HEK293 (cell line): ENCODE data around the gene NUCB1.

Source experiments
- BCL11B ChIP-seq: fragments of 450-650 bp; formaldehyde crosslinking; IDR thresholded peaks from 2 replicates; pipeline ENCODE4 v1.5.1; 2016; ENCODE audit warnings: low read depth, missing biosample characterization, missing genetic modification characterization
- BCL6B ChIP-seq: fragments of 450-650 bp; formaldehyde crosslinking; IDR thresholded peaks from 2 replicates; pipeline ENCODE4 v1.5.1; 2017; ENCODE audit warnings: missing biosample characterization, missing genetic modification characterization
- GLIS2 ChIP-seq: fragments of 450-650 bp; formaldehyde crosslinking; IDR thresholded peaks from 2 replicates; pipeline ENCODE4 v1.5.1; 2016; ENCODE audit warnings: missing biosample characterization, missing genetic modification characterization
- HOXA7 ChIP-seq: sonication (generic); formaldehyde crosslinking; IDR thresholded peaks from 2 replicates; pipeline ENCODE4 v1.8.1; 2022; ENCODE audit warnings: missing genetic modification reagents, borderline replicate concordance
- HOXD13 ChIP-seq: sonication (generic); formaldehyde crosslinking; IDR thresholded peaks from 2 replicates; pipeline ENCODE4 v1.8.0; 2022; ENCODE audit warnings: missing genetic modification reagents, borderline replicate concordance
- KLF1 ChIP-seq: fragments of 450-650 bp; formaldehyde crosslinking; IDR thresholded peaks from 2 replicates; pipeline ENCODE4 v1.5.1; 2016; ENCODE audit warnings: missing biosample characterization, missing genetic modification characterization
- KLF10 ChIP-seq: fragments of 450-650 bp; IDR thresholded peaks from 2 replicates; pipeline ENCODE4 v1.5.1; 2018; ENCODE audit warnings: missing biosample characterization, mild to moderate bottlenecking, missing genetic modification characterization
- MZF1 ChIP-seq: fragments of 450-650 bp; formaldehyde crosslinking; IDR thresholded peaks from 2 replicates; pipeline ENCODE4 v1.5.1; 2017; ENCODE audit warnings: missing biosample characterization, missing genetic modification characterization, borderline replicate concordance
- PRDM10 ChIP-seq: fragments of 450-650 bp; formaldehyde crosslinking; IDR thresholded peaks from 2 replicates; pipeline ENCODE4 v1.5.1; 2016; ENCODE audit warnings: missing biosample characterization, missing genetic modification characterization
- REPIN1 ChIP-seq: fragments of 450-650 bp; formaldehyde crosslinking; IDR thresholded peaks from 2 replicates; pipeline ENCODE4 v1.5.1; 2017; ENCODE audit warnings: missing biosample characterization, missing genetic modification characterization, low read depth
- SALL2 ChIP-seq: fragments of 450-650 bp; formaldehyde crosslinking; IDR thresholded peaks from 2 replicates; pipeline ENCODE4 v1.5.0; 2017; ENCODE audit warnings: missing biosample characterization, mild to moderate bottlenecking, missing genetic modification characterization, borderline replicate concordance
- SP2 ChIP-seq: fragments of 450-650 bp; formaldehyde crosslinking; IDR thresholded peaks from 2 replicates; pipeline ENCODE4 v1.5.1; 2016; ENCODE audit warnings: missing biosample characterization, missing genetic modification characterization
- ZEB2 ChIP-seq: fragments of 450-650 bp; formaldehyde crosslinking; IDR thresholded peaks from 2 replicates; pipeline ENCODE4 v1.5.1; 2016; ENCODE audit warnings: missing biosample characterization, missing genetic modification characterization
- ZNF221 ChIP-seq: fragments of 450-650 bp; formaldehyde crosslinking; IDR thresholded peaks from 2 replicates; pipeline ENCODE4 v1.5.1; 2017; ENCODE audit warnings: missing biosample characterization, missing genetic modification characterization, borderline replicate concordance
- ZNF266 ChIP-seq: fragments of 450-650 bp; formaldehyde crosslinking; IDR thresholded peaks from 2 replicates; pipeline ENCODE4 v1.5.1; 2016; ENCODE audit warnings: missing biosample characterization, missing genetic modification characterization, low read depth
- ZNF274 ChIP-seq, 2 experiments: fragments of 200-500 bp in 1 of 2; fragments of 450-650 bp in 1 of 2; sonication (Bioruptor generic) in 1 of 2; formaldehyde crosslinking in 1 of 2; IDR thresholded peaks; 2 replicates each; pipeline versions ENCODE4 v1.5.1 to v1.6.1; 2014 to 2016; ENCODE audit warnings: borderline replicate concordance in 1 of 2, inconsistent platforms in 1 of 2, low read length in 1 of 2, missing biosample characterization in 1 of 2, missing genetic modification characterization in 1 of 2
- ZNF416 ChIP-seq: fragments of 450-650 bp; formaldehyde crosslinking; IDR thresholded peaks from 2 replicates; pipeline ENCODE4 v1.5.1; 2016; ENCODE audit warnings: missing biosample characterization, missing genetic modification characterization
- ZNF514 ChIP-seq: fragments of 450-650 bp; formaldehyde crosslinking; IDR thresholded peaks from 2 replicates; pipeline ENCODE4 v1.5.1; 2016; ENCODE audit warnings: missing biosample characterization, missing genetic modification characterization
- ZNF529 ChIP-seq: fragments of 450-650 bp; formaldehyde crosslinking; IDR thresholded peaks from 2 replicates; pipeline ENCODE4 v1.5.1; 2017; ENCODE audit warnings: missing genetic modification characterization, missing biosample characterization; ENCODE audit not compliant: insufficient replicate concordance
- ZNF558 ChIP-seq: fragments of 450-650 bp; formaldehyde crosslinking; IDR thresholded peaks from 2 replicates; pipeline ENCODE4 v1.5.1; 2016; ENCODE audit warnings: missing biosample characterization, missing genetic modification characterization
- ZNF596 ChIP-seq: fragments of 450-650 bp; IDR thresholded peaks from 2 replicates; pipeline ENCODE4 v1.5.0; 2018; ENCODE audit warnings: missing biosample characterization, mild to moderate bottlenecking, missing genetic modification characterization, moderate library complexity
- ZNF664 ChIP-seq: fragments of 450-650 bp; formaldehyde crosslinking; IDR thresholded peaks from 2 replicates; pipeline ENCODE4 v1.5.1; 2016; ENCODE audit warnings: missing biosample characterization, missing genetic modification characterization
- ZNF76 ChIP-seq: fragments of 450-650 bp; formaldehyde crosslinking; IDR thresholded peaks from 2 replicates; pipeline ENCODE4; 2016; ENCODE audit warnings: low read depth, missing biosample characterization, missing genetic modification characterization, borderline replicate concordance
- ZNF776 ChIP-seq: fragments of 450-650 bp; formaldehyde crosslinking; IDR thresholded peaks from 2 replicates; pipeline ENCODE4 v1.5.0; 2017; ENCODE audit warnings: missing biosample characterization, missing genetic modification characterization, borderline replicate concordance
- ZNF777 ChIP-seq: fragments of 450-650 bp; formaldehyde crosslinking; IDR thresholded peaks from 2 replicates; pipeline ENCODE4 v1.5.1; 2017; ENCODE audit warnings: missing biosample characterization, missing genetic modification characterization, borderline replicate concordance
- ZNF843 ChIP-seq: fragments of 450-650 bp; formaldehyde crosslinking; IDR thresholded peaks from 2 replicates; pipeline ENCODE4 v1.5.1; 2016; ENCODE audit warnings: missing biosample characterization, missing genetic modification characterization

NUCB1 gene

GRCh38 chr19:48899781-48900476, at the start of gene NUCB1 (continued):
- TF ChIP-seq ZEB2, result 0 out of 2 replicates have a peak, but pooled peaks have one; percentile 18
- peak; percentile 73 for TF ChIP-seq PRDM10 (tag by site-specific recombination)
- TF ChIP-seq SALL2 (tag by site-specific recombination), result no peak
- no peak; the same call in 1 of the 2 replicates for TF ChIP-seq ZNF777 (tag by site-specific recombination)
- no peak for TF ChIP-seq ZNF221 (tag by site-specific recombination)
- 0 out of 2 replicates have a peak, but pooled peaks have one; percentile 71 for TF ChIP-seq REPIN1
- TF ChIP-seq KLF1 (tag by site-specific recombination), result peak; percentile 67
- TF ChIP-seq HOXA7 (CRISPR knock-in tag), result no peak
- TF ChIP-seq HOXD13 (CRISPR knock-in tag), result no peak
- TF ChIP-seq ZNF529 (tag by site-specific recombination), result no peak
- no peak for TF ChIP-seq ZNF664 (tag by site-specific recombination)
- TF ChIP-seq ZNF843 (tag by site-specific recombination), result no peak
- TF ChIP-seq ZNF266 (tag by site-specific recombination), result no peak
- no peak for TF ChIP-seq ZNF416 (tag by site-specific recombination)
- TF ChIP-seq ZNF274 (IDR thresholded peaks at IDR 0.05; ENCODE audit: low read length), result no peak
- TF ChIP-seq ZNF274 (tag by site-specific recombination; IDR thresholded peaks at IDR 0.05; ENCODE audit: borderline replicate concordance), result no peak
- TF ChIP-seq ZNF596 (tag by site-specific recombination), result peak; percentile 92
- TF ChIP-seq ZNF776 (tag by site-specific recombination), result no peak
- TF ChIP-seq BCL6B (tag by site-specific recombination), result peak; percentile 58
- no peak for TF ChIP-seq GLIS2
- no peak for TF ChIP-seq BCL11B (tag by site-specific recombination)
- 0 out of 2 replicates have a peak, but pooled peaks have one; percentile 8 for TF ChIP-seq KLF10 (tag by site-specific recombination)
- TF ChIP-seq ZNF76 (tag by site-specific recombination), result peak; percentile 90
- peak; percentile 89 for TF ChIP-seq SP2 (tag by site-specific recombination)
- TF ChIP-seq ZNF558 (tag by site-specific recombination), result no peak
- TF ChIP-seq MZF1 (tag by site-specific recombination), result no peak
- no peak for TF ChIP-seq ZNF514 (tag by site-specific recombination)
